H1 (cell line): ENCODE results near the gene PKP3. TPM values are rescaled to one million over a fixed set of nuclear protein-coding genes. Genes with fewer than 3 reads are reported as not detected.

Experiments used
- ATF3 ChIP-seq: IDR thresholded peaks from 2 replicates; pipeline ENCODE4 v1.6.1; 2011; ENCODE audit warnings: low read depth, mild to moderate bottlenecking, low read length; ENCODE audit not compliant: insufficient read depth
- BACH1 ChIP-seq: IDR thresholded peaks from 2 replicates; pipeline ENCODE4 v1.6.1; 2012; ENCODE audit warnings: low read length, improper control_type of control experiment
- BRCA1 ChIP-seq: IDR thresholded peaks from 2 replicates; pipeline ENCODE4 v1.6.1; 2012; ENCODE audit warnings: low read depth, low read length, improper control_type of control experiment
- CHD2 ChIP-seq: IDR thresholded peaks from 2 replicates; pipeline ENCODE4 v1.6.1; 2012; ENCODE audit warnings: low read length, improper control_type of control experiment
- CREB1 ChIP-seq: IDR thresholded peaks from 2 replicates; pipeline ENCODE4 v1.6.1; 2012; ENCODE audit warnings: inconsistent platforms
- EGR1 ChIP-seq: IDR thresholded peaks from 2 replicates; pipeline ENCODE4 v1.6.1; 2011; ENCODE audit warnings: low read depth, low read length, borderline replicate concordance
- EP300 ChIP-seq, 2 experiments: IDR thresholded peaks; 1 replicate in 1 of 2; 2 replicates in 1 of 2; pipeline ENCODE4 v1.6.1; 2011 to 2012; ENCODE audit warnings: low read depth in 2 of 2, low read length in 2 of 2, mild to moderate bottlenecking in 2 of 2, borderline replicate concordance in 1 of 2, inconsistent platforms in 1 of 2, moderate library complexity in 1 of 2
- EZH2 ChIP-seq: fragments of 200-600 bp; sonication (generic); IDR thresholded peaks from 2 replicates; pipeline ENCODE4 v1.7.1; 2012; ENCODE audit warnings: low read depth, mild to moderate bottlenecking, moderate library complexity, low read length, inconsistent platforms; ENCODE audit not compliant: severe bottlenecking
- HDAC6 ChIP-seq: IDR thresholded peaks from one replicate; pipeline ENCODE4 v1.7.1; 2012; ENCODE audit warnings: low read depth, mild to moderate bottlenecking, inconsistent platforms, low read length, moderate library complexity
- MAX ChIP-seq: IDR thresholded peaks from 2 replicates; pipeline ENCODE4 v1.6.1; 2012; ENCODE audit warnings: inconsistent platforms
- PHF8 ChIP-seq: fragments of 200-600 bp; sonication (generic); conservative IDR thresholded peaks from 2 replicates; pipeline ENCODE4 v1.7.1; 2012; ENCODE audit warnings: low read depth, mild to moderate bottlenecking, inconsistent platforms, low read length, moderate library complexity
- POLR2A ChIP-seq, 2 experiments: IDR thresholded peaks; 1 replicate in 1 of 2; 2 replicates in 1 of 2; pipeline ENCODE4 v1.6.1; 2011; ENCODE audit warnings: low read depth in 2 of 2, low read length in 2 of 2, mild to moderate bottlenecking in 2 of 2; ENCODE audit errors: control extremely low read depth in 1 of 2
- SIN3A ChIP-seq, 2 experiments: IDR thresholded peaks in 1 of 2; conservative IDR thresholded peaks in 1 of 2; 2 replicates each; pipeline ENCODE4 v1.6.1; 2011 to 2012; ENCODE audit warnings: low read length in 2 of 2, improper control_type of control experiment in 1 of 2, low read depth in 1 of 2, mild to moderate bottlenecking in 1 of 2
- SIX5 ChIP-seq: IDR thresholded peaks from 2 replicates; pipeline ENCODE4 v1.6.1; 2011; ENCODE audit warnings: mild to moderate bottlenecking, low read depth, low read length
- TEAD4 ChIP-seq: IDR thresholded peaks from 2 replicates; pipeline ENCODE4 v1.6.1; 2012; ENCODE audit warnings: low read depth, low read length, inconsistent platforms, mixed read lengths
- YY1 ChIP-seq: IDR thresholded peaks from 2 replicates; pipeline ENCODE4 v1.6.1; 2011; ENCODE audit warnings: low read depth, mild to moderate bottlenecking, low read length
- polyA plus RNA-seq, 7 experiments: library from polyadenylated mRNA; depleted of rRNA in 3 of 7; stranded (reverse) in 5 of 7; unstranded in 2 of 7; fragments of >200 nt in 5 of 7; fragments of 200-250 nt in 2 of 7; gene quantifications; 1 replicate in 5 of 7; 2 replicates in 1 of 7; 4 replicates in 1 of 7; pipeline versions ENCODE4 v1.2.1 to v1.2.3, GENCODE V29; 2011 to 2013; ENCODE audit warnings: missing spikeins in 2 of 7, mixed read lengths in 2 of 7
- total RNA-seq: library from RNA; stranded (reverse); fragmentation: NEBNext Ultra II Directional; extraction: Animal tissue kit (Norgen Biotek cat#: 25700); gene quantifications from 2 replicates; pipeline ENCODE4 v1.2.1, GENCODE V29; 2021

PKP3 gene
- total and polyA plus RNA-seq, 2 of the 8 experiments (the other 6 are each of a cell fraction or from before 2014, with no cell fraction given) = 16.7 to 28.7 TPM

- TF ChIP-seq CHD2 = peak; percentile 56; the same call in 1 of the 2 replicates
- TF ChIP-seq EZH2 = peak; percentile 30
- TF ChIP-seq YY1 = no peak
- peak; percentile 73 for TF ChIP-seq BACH1
- TF ChIP-seq TEAD4 = peak; percentile 67; the same call in 1 of the 2 replicates
- peak in 1 of 2 experiments; percentile 15; a peak in 1 of 4 replicates for TF ChIP-seq SIN3A (conservative IDR thresholded peaks at IDR 0.05 in 1 of 2, IDR thresholded peaks at IDR 0.05 in 1 of 2; ENCODE audit: low read depth in 1 of 2, low read length in 2 of 2)
- TF ChIP-seq PHF8 = peak; percentile 32; the same call in 1 of the 2 replicates
- no peak; the same call in 1 of the 2 replicates for TF ChIP-seq CREB1
- TF ChIP-seq MAX = peak; percentile 75
- no peak for TF ChIP-seq ATF3
- 0 out of 2 replicates have a peak, but pooled peaks have one; percentile 57 for TF ChIP-seq EGR1
- TF ChIP-seq SIX5 = no peak
- TF ChIP-seq HDAC6 = no peak
- TF ChIP-seq POLR2A (IDR thresholded peaks at IDR 0.05; ENCODE audit: control extremely low read depth in 1 of 2, low read depth in 2 of 2, low read length in 2 of 2) = peak in 1 of 2 experiments; percentile 71; a peak in 2 of 3 replicates
- TF ChIP-seq BRCA1 = no peak
- TF ChIP-seq EP300 (IDR thresholded peaks at IDR 0.05; ENCODE audit: borderline replicate concordance in 1 of 2, low read depth in 2 of 2, low read length in 2 of 2) = 0 out of 3 replicates have a peak, but pooled peaks of 1 of the 2 experiments have one; percentile 57
Measured at GRCh38 chr11:355581-356458, 38.2 kb upstream of the PKP3 start (continued).
